Fibroblast of the aortic adventitia (primary cell): ENCODE measurements around the gene ITGB1BP1. TPM values are rescaled to one million over a fixed set of nuclear protein-coding genes. Genes with fewer than 3 reads are reported as not detected.
A peak's percentile ranks its signal among the peaks of the same experiment; 100 is the strongest.

Experiments
- DNase-seq: peaks from one replicate; pipeline ENCODE4 v3.0.0-alpha.2; 2010; ENCODE audit warnings: low read depth
- H3K4me3 ChIP-seq: 2 replicates; pipeline ENCODE4 v1.5.1; 2011; ENCODE audit warnings: low read depth, mild to moderate bottlenecking, control low read depth, low read length, moderate library complexity
- total RNA-seq: library from RNA; depleted of rRNA; stranded (reverse); fragments of >200 nt; gene quantifications from 2 replicates; pipeline ENCODE4 v1.2.3, GENCODE V29; 2012; ENCODE audit warnings: low replicate concordance
- TF ChIP-seq, protein P1 (sequence below): IDR thresholded peaks from 2 replicates; pipeline ENCODE4 v1.5.1; 2011; ENCODE audit warnings: mild to moderate bottlenecking, low read length, control low read depth, inconsistent platforms; ENCODE audit not compliant: insufficient read depth

Gene ITGB1BP1
- 34.8 and 80.9 TPM in 2 replicates for total RNA-seq

GRCh38 chr2:9423100-9423921 lies at the start of gene ITGB1BP1, which contains the start of gene CPSF3:
ITGB1BP1 (minus strand) TSS chr2:9423528; CDS start chr2:9418697, 4,831 bp downstream.
CPSF3 (plus strand) TSS chr2:9423654; CDS start chr2:9423774, 120 bp downstream.
- TF ChIP-seq, protein P1, sequence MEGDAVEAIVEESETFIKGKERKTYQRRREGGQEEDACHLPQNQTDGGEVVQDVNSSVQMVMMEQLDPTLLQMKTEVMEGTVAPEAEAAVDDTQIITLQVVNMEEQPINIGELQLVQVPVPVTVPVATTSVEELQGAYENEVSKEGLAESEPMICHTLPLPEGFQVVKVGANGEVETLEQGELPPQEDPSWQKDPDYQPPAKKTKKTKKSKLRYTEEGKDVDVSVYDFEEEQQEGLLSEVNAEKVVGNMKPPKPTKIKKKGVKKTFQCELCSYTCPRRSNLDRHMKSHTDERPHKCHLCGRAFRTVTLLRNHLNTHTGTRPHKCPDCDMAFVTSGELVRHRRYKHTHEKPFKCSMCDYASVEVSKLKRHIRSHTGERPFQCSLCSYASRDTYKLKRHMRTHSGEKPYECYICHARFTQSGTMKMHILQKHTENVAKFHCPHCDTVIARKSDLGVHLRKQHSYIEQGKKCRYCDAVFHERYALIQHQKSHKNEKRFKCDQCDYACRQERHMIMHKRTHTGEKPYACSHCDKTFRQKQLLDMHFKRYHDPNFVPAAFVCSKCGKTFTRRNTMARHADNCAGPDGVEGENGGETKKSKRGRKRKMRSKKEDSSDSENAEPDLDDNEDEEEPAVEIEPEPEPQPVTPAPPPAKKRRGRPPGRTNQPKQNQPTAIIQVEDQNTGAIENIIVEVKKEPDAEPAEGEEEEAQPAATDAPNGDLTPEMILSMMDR = no peak
- DNase-seq = peak; percentile 97
- H3K4me3 ChIP-seq = peak within 1 kb of the TSS; percentile 98

GRCh38 chr2:9472511-9472910 lies 49.2 kb upstream of the ITGB1BP1 start:
- TF ChIP-seq, protein P1 = no peak
- no peak overlapping the region for H3K4me3 ChIP-seq
- DNase-seq = no peak

DNA sequence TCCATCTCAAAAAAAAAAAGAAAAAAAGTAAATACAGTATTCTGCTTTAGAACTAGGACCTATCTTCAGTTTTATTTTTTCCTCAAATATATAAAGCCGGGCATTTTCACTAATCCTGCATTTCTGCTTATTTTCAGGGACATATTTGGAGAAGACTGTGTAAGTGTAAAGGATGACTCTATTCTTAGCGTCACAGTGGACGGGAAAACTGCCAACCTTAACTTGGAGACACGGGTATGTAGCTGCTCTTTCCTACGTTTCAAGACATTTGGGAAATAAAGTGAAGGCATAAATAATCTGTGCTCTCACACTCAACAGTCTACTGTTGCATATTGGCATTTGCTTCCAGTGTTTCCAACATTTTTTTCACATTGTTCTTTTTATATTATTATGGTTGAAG lies 47.9 kb upstream of the ITGB1BP1 start:
- TF ChIP-seq, protein P1 = no peak
- DNase-seq = no peak
- H3K4me3 ChIP-seq = no peak overlapping the region

GRCh38 chr2:9467687-9468086 lies 44.4 kb upstream of the ITGB1BP1 start:
- TF ChIP-seq, protein P1 = no peak
- no peak overlapping the region for H3K4me3 ChIP-seq
- no peak for DNase-seq

DNA sequence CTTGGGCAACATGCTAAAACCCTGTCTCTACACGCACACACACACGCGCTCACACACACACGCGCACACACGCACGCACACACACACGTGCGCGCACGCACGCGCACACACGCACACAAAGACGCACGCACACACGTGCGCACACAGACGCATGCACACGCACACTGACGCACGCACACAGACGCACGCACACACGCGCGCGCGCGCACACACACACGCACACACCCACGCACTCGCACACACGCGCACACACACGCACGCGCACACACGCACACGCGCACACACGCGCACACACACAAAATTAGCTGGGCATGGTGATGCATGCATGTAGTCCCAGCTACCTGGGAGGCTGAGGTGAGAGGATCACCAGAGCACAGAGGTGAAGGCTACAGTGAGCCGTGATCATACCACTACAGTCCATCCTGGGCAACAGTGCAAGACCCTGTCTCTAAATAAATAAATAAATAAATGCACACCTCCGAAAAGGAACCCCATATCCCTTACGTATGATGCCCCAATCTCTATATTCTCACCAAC lies 42.9 kb upstream of the ITGB1BP1 start:
- no peak for DNase-seq
- TF ChIP-seq, protein P1 = no peak
- no peak overlapping the region for H3K4me3 ChIP-seq

GRCh38 chr2:9465170-9465569 lies 41.8 kb upstream of the ITGB1BP1 start:
- TF ChIP-seq, protein P1 = no peak
- H3K4me3 ChIP-seq = no peak overlapping the region
- DNase-seq = no peak
